Measurements from ENCODE around the gene ZNF222. TPM values are rescaled to one million over a fixed set of nuclear protein-coding genes. Genes with fewer than 3 reads are reported as not detected.

ZNF222 gene
- total RNA-seq, 4 donors from 2014 or later, result 0.56 to 1.6 (median 1.1) TPM

- in situ Hi-C loops (cut with MboI; ENCODE audit: low sequenced_read_pairs in 4 of 4), result no loop called here
- TF ChIP-seq CTCF (IDR thresholded peaks at IDR 0.05 in 4 of 5, conservative IDR thresholded peaks at IDR 0.05 in 1 of 5), result no peak
- no peak for TF ChIP-seq POLR2A (IDR thresholded peaks at IDR 0.05)
- H3K27me3 ChIP-seq, result no peaks in the 10 kb centered on the region
- DNase-seq, result no peak
- peak overlapping the region; percentile 77 to 83 (median 80) for H3K27ac ChIP-seq
- H3K9me3 ChIP-seq, result peaks cover 0 to 15% (median 0%) of the 10 kb centered on the region in 3 donors
- ATAC-seq, result peak; percentile 7 to 12
- H3K4me1 ChIP-seq, result peaks cover 0 to 5% of the 10 kb centered on the region in 2 donors
- intact Hi-C loops (cut with DNase I; ENCODE audit: low total_unique reads), result loop anchor here (1.0 to 5.0 kb wide), 10 partner anchors 18 to 372 kb away; partner anchors contain the start of genes ZNF112, ZNF221, ZNF222 and ZNF223
- peaks cover 2 to 32% of the 10 kb centered on the region in 2 donors for H3K36me3 ChIP-seq
- peak overlapping the region; percentile 63 to 85 (median 76) for H3K4me3 ChIP-seq
Observed at GRCh38 chr19:43984687-43985000, 40.5 kb upstream of the ZNF222 start.

- no peak for TF ChIP-seq POLR2A (IDR thresholded peaks at IDR 0.05)
- TF ChIP-seq CTCF (IDR thresholded peaks at IDR 0.05 in 4 of 5, conservative IDR thresholded peaks at IDR 0.05 in 1 of 5), result no peak
- intact Hi-C loops (cut with DNase I; ENCODE audit: low total_unique reads), result no loop called here
- ATAC-seq (no peak), DNase-seq (no peak)
- H3K27me3 ChIP-seq, result no peaks in the 10 kb centered on the region
- in situ Hi-C loops (cut with MboI; ENCODE audit: low sequenced_read_pairs in 4 of 4), result no loop called here
- peaks cover 6 to 7% of the 10 kb centered on the region in 2 donors for H3K4me1 ChIP-seq
- peaks cover 14 to 47% of the 10 kb centered on the region in 2 donors for H3K36me3 ChIP-seq
- no peak overlapping the region for H3K27ac ChIP-seq
- no peak overlapping the region for H3K4me3 ChIP-seq
- peaks cover 0 to 11% (median 4%) of the 10 kb centered on the region in 3 donors for H3K9me3 ChIP-seq
Observed at GRCh38 chr19:43997631-43998290, 27.4 kb upstream of the ZNF222 start.

- TF ChIP-seq CTCF (IDR thresholded peaks at IDR 0.05 in 4 of 5, conservative IDR thresholded peaks at IDR 0.05 in 1 of 5) (no peak), POLR2A (IDR thresholded peaks at IDR 0.05) (no peak)
- Histone ChIP-seq H3K4me1 (peaks cover 7 to 15% of the 10 kb centered on the region in 2 donors), H3K9me3 (peaks cover 0 to 11% (median 0%) of the 10 kb centered on the region in 3 donors), H3K27me3 (no peaks in the 10 kb centered on the region), H3K27ac (peak overlapping the region; percentile 70 to 78 (median 74)), H3K36me3 (peaks cover 3 to 9% of the 10 kb centered on the region in 2 donors), H3K4me3 (peak overlapping the region; percentile 67 to 88 (median 80))
- ATAC-seq (no peak), DNase-seq (no peak)
- intact Hi-C loops (cut with DNase I; ENCODE audit: low total_unique reads) (loop anchor here (1.0 to 2.0 kb wide), 12 partner anchors 18 to 303 kb away; partner anchors contain the start of genes ZNF155, ZNF221, ZNF222 and ZNF224), in situ Hi-C loops (cut with MboI; ENCODE audit: low sequenced_read_pairs in 4 of 4) (loop anchor here in 2 of 4 donors (5.0 to 10.0 kb wide), 4 partner anchors 53 to 210 kb away; partner anchors contain the start of genes ZNF223 (in 1 of the 2), ZNF224 (in 1 of the 2), ZNF225 (in 1 of the 2) and ZNF227 (in 1 of the 2))
Observed at GRCh38 chr19:44002212-44002565, 23.0 kb upstream of the ZNF222 start.

GRCh38 chr19:44002566-44003460 is 22.4 kb upstream of the ZNF222 start, which contains the start of gene ZNF230:
Gene ZNF230 (plus strand): TSS chr19:44002957. CDS start chr19:44007079, 4,122 bp downstream.
- H3K4me3 ChIP-seq, result peak within 1 kb of the TSS; percentile 67 to 88 (median 80)
- peak; percentile 90 to 92 for DNase-seq
- H3K4me1 ChIP-seq, result peaks cover 7 to 15% of the 10 kb centered on the region in 2 donors
- no peak for TF ChIP-seq CTCF (IDR thresholded peaks at IDR 0.05 in 4 of 5, conservative IDR thresholded peaks at IDR 0.05 in 1 of 5)
- peak; percentile 100 for ATAC-seq
- H3K36me3 ChIP-seq, result peaks cover 3 to 12% of the 10 kb centered on the region in 2 donors
- no peaks in the 10 kb centered on the region for H3K27me3 ChIP-seq
- intact Hi-C loops (cut with DNase I; ENCODE audit: low total_unique reads) (loop anchor here (1.0 to 2.0 kb wide), 12 partner anchors 19 to 302 kb away; partner anchors contain the start of genes ZNF155, ZNF221, ZNF222 and ZNF224), in situ Hi-C loops (cut with MboI; ENCODE audit: low sequenced_read_pairs in 4 of 4) (loop anchor here in 2 of 4 donors (5.0 to 10.0 kb wide), 4 partner anchors 52 to 209 kb away; partner anchors contain the start of genes ZNF223 (in 1 of the 2), ZNF224 (in 1 of the 2), ZNF225 (in 1 of the 2) and ZNF227 (in 1 of the 2))
- peaks cover 0 to 11% (median 3%) of the 10 kb centered on the region in 3 donors for H3K9me3 ChIP-seq
- H3K27ac ChIP-seq, result peak within 1 kb of the TSS; percentile 70 to 78 (median 74)

Measured in gastrocnemius medialis (tissue), 4 donors.